GM18951 (cell line): ENCODE results near the gene PHKA2.

Experiments
- POLR2A ChIP-seq: IDR thresholded peaks from 4 replicates; pipeline ENCODE4 v1.6.1; 2011; ENCODE audit warnings: mild to moderate bottlenecking; ENCODE audit not compliant: insufficient read length, insufficient read depth; ENCODE audit errors: extremely low read depth
- in situ Hi-C: fragments of 300-500 bp; cut with MboI; formaldehyde crosslinking; loops from one replicate; pipeline ENCODE4 v1.12.0; 2022; ENCODE audit warnings: low sequenced_read_pairs, mixed read lengths, inconsistent platforms; ENCODE audit not compliant: unreplicated experiment

Gene PHKA2

GRCh38 chrX:18964901-18965300 lies 19.0 kb downstream of the PHKA2 start:
- TF ChIP-seq POLR2A = no peak
- in situ Hi-C loops = no loop called here

GRCh38 chrX:18964026-18964425 lies 19.9 kb downstream of the PHKA2 start:
- in situ Hi-C loops = no loop called here
- TF ChIP-seq POLR2A = no peak

DNA sequence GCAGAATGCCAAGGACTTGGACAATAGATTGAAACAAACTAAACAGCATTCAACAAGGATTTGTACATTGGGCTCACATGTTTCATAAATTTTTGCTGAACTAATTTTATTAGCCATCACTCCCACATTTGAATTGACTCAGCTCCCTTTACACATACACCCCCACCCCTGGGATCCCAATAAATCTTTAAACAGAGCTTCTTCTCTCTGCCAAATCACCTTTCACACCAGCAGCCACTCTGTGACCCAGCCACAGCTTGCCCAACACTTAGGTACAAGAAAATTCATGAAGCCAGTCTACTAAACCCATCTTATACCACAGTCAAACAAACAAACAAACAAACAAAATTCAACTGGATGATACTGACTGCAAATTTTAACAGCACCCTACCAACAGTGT lies 21.6 kb downstream of the PHKA2 start:
- in situ Hi-C loops = no loop called here
- no peak for TF ChIP-seq POLR2A

GRCh38 chrX:18961686-18962085 lies 22.2 kb downstream of the PHKA2 start:
- TF ChIP-seq POLR2A = no peak
- in situ Hi-C loops = no loop called here

DNA sequence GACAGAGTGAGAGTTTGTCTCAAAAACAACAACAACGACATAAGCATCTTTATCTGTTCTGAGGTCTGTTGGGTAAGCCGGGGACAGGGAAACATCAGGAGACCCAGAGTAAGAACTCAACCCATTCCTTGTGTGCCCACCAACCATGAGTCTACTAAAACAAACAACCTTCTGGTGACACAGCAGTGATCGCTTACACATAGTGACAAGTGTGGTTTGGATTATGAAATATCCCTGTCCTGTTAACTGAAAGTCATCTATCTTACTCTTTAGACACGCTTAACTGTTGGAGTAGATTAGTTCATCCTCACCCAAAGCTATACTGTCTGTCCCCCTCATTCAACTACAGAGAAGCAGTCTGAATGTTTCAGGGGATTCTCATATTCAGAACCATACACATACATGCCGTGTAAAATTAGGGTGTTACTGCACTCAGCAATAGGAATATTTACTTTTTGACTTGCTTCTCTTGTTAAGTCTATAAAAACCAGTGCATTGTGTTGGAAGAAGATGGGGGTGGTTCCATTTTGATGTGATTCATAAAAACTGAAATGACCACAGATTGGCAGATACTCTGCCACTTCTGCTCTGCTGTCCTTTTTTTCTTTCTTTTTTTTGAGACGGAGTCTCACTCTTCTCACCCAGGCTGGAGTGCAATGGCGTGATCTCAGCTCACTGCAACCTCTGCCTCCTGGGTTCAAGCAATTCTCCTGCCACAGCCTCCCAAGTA lies 27.4 kb downstream of the PHKA2 start:
- in situ Hi-C loops = no loop called here
- TF ChIP-seq POLR2A = no peak

- no peak for TF ChIP-seq POLR2A
- in situ Hi-C loops = no loop called here
Observed at GRCh38 chrX:18955676-18956075, 28.2 kb downstream of the PHKA2 start.

GRCh38 chrX:18951032-18951431 lies 32.9 kb downstream of the PHKA2 start:
- TF ChIP-seq POLR2A = no peak
- in situ Hi-C loops = no loop called here

DNA sequence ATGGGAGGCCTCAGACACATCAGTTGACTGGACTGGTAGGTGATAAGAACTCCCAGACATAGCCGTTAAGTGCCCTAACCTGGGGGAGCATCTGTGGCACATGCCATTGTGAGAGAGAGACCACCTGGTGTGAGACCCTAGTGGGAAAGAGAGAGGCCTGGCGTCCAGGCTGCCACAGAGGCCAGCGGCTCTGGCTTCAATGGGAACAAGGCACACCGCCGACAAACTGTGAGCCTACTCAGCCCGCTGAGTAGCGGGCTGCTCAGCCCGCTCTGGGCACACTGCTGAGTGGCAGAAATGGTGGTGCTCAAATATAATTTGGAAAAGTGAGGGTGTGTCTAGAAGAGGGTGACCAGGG lies 34.0 kb downstream of the PHKA2 start:
- no peak for TF ChIP-seq POLR2A
- in situ Hi-C loops = no loop called here

DNA sequence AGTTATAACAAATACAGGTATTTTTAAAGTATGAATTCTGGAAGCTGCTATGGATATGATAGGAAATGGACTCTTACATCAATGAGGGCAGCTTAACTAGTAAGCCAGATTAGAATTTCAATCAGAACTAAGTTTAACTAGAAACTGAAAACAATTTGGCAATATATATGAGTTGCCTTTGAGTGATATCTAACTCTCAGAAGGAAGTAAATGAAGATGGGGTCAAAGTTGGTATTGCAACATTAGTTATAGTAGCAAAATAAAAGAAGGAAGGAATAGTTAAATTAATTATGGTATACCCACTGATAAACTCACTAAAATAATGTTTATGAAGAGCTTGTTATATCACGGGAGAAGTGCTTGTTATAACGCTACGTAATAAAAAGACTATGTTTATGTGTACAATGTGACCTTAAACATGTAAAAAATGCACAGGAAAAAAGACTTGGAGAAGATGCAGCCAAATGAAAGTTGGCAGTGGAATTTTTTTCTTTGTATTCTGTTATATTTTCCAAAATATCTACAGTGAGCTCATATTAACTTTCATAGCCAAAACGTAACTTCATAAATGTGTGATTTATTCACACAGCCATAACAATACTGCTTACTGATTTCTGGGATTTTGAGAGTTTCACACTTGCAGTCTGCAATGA lies 34.5 kb downstream of the PHKA2 start:
- no peak for TF ChIP-seq POLR2A
- in situ Hi-C loops = no loop called here

GRCh38 chrX:18946611-18947010 lies 37.3 kb downstream of the PHKA2 start:
- no peak for TF ChIP-seq POLR2A
- in situ Hi-C loops = no loop called here

GRCh38 chrX:18946157-18946556 lies 37.8 kb downstream of the PHKA2 start:
- in situ Hi-C loops = no loop called here
- TF ChIP-seq POLR2A = no peak

DNA sequence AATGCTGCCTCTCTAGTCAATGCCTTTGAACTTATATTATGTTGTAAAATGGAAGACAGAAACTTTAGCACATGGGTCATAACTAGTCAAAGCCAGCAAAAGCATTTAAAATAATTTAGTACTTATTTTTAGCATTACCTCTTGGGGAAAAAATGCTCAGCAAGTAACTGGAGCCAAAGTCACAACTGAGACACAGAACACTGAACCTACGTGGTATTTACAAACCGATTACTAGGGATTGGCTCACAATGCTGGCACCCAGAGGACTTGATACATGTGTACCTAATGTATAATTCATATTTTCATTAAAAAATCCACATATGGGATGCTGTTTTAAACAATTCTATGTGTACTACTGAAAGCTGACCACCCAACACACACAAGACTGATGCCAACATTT lies 38.4 kb downstream of the PHKA2 start:
- no peak for TF ChIP-seq POLR2A
- in situ Hi-C loops = no loop called here

GRCh38 chrX:18944482-18944881 lies 39.4 kb downstream of the PHKA2 start:
- in situ Hi-C loops = no loop called here
- no peak for TF ChIP-seq POLR2A

GRCh38 chrX:18941896-18942295 lies 42.0 kb downstream of the PHKA2 start:
- in situ Hi-C loops = no loop called here

GRCh38 chrX:18938710-18939109 lies 45.2 kb downstream of the PHKA2 start:
- in situ Hi-C loops = no loop called here
- TF ChIP-seq POLR2A = no peak

More at GRCh38 chrX:18941896-18942295, 42.0 kb downstream of the PHKA2 start:
- TF ChIP-seq POLR2A = no peak

DNA sequence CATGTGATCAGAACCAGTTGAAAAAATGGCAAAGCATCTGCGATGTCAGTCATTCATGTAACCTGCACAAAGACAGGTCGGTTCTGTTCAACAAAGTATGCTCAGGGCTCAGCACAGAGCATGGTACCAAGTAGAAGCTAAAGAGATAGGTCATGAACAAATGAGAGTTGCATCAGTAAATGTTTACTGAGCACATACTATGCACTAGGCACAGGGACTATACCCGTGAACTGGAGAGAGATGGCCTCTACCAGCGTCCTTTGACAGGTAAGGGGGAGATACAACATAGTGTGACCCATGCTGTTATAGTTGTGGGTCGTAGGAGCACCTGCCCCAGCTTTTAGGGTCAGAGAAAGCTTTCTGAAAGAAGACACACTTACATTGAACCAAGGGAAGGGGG lies 46.7 kb downstream of the PHKA2 start:
- in situ Hi-C loops = no loop called here
- no peak for TF ChIP-seq POLR2A
